C4-2B (cell line): ENCODE results near the gene MVB12B.

Source experiments
- ZFX ChIP-seq: fragments of 450-650 bp; IDR thresholded peaks from 2 replicates; pipeline ENCODE4 v1.6.1; 2017
- TF ChIP-seq, protein P1 (sequence below): fragments of 450-650 bp; conservative IDR thresholded peaks from 2 replicates; pipeline ENCODE4 v1.5.1; 2017; ENCODE audit warnings: mild to moderate bottlenecking

DNA sequence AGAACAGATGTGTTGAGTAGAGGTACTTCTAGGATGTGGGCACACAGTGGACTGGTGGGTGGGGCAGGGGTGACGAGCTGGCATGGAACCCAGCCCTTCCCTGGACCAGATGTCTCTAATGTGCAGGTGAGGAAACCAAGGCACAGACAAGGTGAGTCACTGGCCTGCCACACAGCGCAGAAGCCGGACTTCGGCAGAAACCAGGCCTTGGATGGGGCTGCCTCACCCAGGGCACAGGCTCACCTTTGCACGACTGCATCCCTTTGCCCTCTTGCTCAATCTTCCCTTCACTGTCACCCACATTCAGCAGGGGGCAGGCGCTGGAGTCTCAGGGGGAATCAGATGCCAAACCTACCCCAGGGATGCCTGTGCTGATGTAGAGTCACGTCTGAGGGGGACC lies 221.7 kb downstream of the MVB12B start:
- TF ChIP-seq, protein P1, sequence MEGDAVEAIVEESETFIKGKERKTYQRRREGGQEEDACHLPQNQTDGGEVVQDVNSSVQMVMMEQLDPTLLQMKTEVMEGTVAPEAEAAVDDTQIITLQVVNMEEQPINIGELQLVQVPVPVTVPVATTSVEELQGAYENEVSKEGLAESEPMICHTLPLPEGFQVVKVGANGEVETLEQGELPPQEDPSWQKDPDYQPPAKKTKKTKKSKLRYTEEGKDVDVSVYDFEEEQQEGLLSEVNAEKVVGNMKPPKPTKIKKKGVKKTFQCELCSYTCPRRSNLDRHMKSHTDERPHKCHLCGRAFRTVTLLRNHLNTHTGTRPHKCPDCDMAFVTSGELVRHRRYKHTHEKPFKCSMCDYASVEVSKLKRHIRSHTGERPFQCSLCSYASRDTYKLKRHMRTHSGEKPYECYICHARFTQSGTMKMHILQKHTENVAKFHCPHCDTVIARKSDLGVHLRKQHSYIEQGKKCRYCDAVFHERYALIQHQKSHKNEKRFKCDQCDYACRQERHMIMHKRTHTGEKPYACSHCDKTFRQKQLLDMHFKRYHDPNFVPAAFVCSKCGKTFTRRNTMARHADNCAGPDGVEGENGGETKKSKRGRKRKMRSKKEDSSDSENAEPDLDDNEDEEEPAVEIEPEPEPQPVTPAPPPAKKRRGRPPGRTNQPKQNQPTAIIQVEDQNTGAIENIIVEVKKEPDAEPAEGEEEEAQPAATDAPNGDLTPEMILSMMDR = no peak
- TF ChIP-seq ZFX = no peak
